Activated T-helper 17 cell treated with anti-CD3 and anti-CD28 coated beads, Interleukin-2, amount 50 U/mL, for 72 hours (primary cell): ENCODE results near the gene HAVCR2. TPM values are rescaled to one million over a fixed set of nuclear protein-coding genes. Genes with fewer than 3 reads are reported as not detected.
A peak's percentile ranks its signal among the peaks of the same experiment; 100 is the strongest.

Source experiments
- ATAC-seq: fragments of 150-1000 bp; cut with Tn5 transposase; replicated peaks from 2 replicates; pipeline ENCODE4 v1.10.0; 2021; ENCODE audit warnings: mild to moderate bottlenecking, moderate library complexity
- H3K27ac Mint-ChIP-seq: one replicate; pipeline ENCODE4 v1.8.0; 2022; ENCODE audit warnings: mixed read lengths
- H3K27me3 Mint-ChIP-seq: one replicate; pipeline ENCODE4 v1.8.0; 2022; ENCODE audit warnings: mixed read lengths
- H3K36me3 Mint-ChIP-seq: one replicate; pipeline ENCODE4 v1.8.0; 2022; ENCODE audit warnings: low read depth, mild to moderate bottlenecking, mixed read lengths
- H3K4me1 Mint-ChIP-seq: one replicate; pipeline ENCODE4 v1.8.0; 2022; ENCODE audit warnings: mixed read lengths
- H3K4me3 Mint-ChIP-seq: one replicate; pipeline ENCODE4 v1.8.0; 2022; ENCODE audit warnings: mild to moderate bottlenecking, mixed read lengths
- H3K9me3 Mint-ChIP-seq: one replicate; pipeline ENCODE4 v1.8.0; 2022; ENCODE audit warnings: mixed read lengths
- total RNA-seq, 2 donors: library from RNA; stranded (reverse); gene quantifications; one replicate each; pipeline ENCODE4 v1.2.3, GENCODE V29; 2022

Gene HAVCR2
- total RNA-seq, 2 donors from 2014 or later, result 35.4 to 46.9 TPM

DNA sequence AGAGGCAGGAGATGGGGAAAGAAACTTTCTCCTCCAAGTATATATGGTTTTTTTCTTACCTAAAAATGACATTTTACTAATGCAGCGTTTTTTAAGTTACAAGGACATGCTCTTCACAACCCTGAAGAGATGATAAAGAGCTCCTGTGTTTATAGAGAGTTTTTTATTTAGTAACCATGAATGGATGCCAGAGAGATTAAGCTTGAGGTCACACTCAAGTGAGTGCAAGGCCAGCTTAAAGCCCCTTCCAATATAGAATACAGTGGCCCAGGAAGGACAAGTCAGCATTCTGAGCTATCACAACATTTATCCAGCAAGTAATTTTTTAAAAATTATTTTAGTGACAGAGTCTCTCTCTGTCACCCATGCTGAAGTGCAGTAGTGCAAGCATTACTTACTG lies 6.7 kb upstream of the HAVCR2 start:
- no peaks in the 10 kb centered on the region for H3K27me3 Mint-ChIP-seq
- H3K4me3 Mint-ChIP-seq, result peak overlapping the region; percentile 6
- ATAC-seq, result no peak
- H3K27ac Mint-ChIP-seq, result no peak overlapping the region
- H3K4me1 Mint-ChIP-seq, result peaks cover 19% of the 10 kb centered on the region
- H3K9me3 Mint-ChIP-seq, result no peaks in the 10 kb centered on the region
- no peaks in the 10 kb centered on the region for H3K36me3 Mint-ChIP-seq

DNA sequence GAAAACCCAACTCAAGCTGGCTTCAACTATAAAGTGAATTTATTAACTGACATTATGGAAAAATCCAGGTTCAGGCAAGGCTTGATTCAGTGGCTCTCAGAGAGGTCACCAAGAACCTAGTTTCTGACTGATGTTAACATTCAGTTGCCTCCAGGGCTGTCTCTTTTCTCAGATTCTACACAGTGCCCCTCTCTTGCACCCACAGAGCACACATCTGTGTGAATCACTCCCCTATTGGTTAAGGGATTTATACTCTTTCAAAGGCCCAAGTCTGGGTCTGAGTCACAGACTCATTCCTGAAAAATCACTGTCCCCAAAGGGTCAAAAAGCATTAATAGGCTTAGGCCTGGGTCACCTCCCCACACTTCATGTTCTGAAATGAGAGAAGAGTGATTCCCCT lies 6.2 kb upstream of the HAVCR2 start:
- peak overlapping the region; percentile 6 for H3K4me3 Mint-ChIP-seq
- peaks cover 19% of the 10 kb centered on the region for H3K4me1 Mint-ChIP-seq
- peak; percentile 76 for ATAC-seq
- H3K27me3 Mint-ChIP-seq, result no peaks in the 10 kb centered on the region
- no peak overlapping the region for H3K27ac Mint-ChIP-seq
- no peaks in the 10 kb centered on the region for H3K36me3 Mint-ChIP-seq
- no peaks in the 10 kb centered on the region for H3K9me3 Mint-ChIP-seq

DNA sequence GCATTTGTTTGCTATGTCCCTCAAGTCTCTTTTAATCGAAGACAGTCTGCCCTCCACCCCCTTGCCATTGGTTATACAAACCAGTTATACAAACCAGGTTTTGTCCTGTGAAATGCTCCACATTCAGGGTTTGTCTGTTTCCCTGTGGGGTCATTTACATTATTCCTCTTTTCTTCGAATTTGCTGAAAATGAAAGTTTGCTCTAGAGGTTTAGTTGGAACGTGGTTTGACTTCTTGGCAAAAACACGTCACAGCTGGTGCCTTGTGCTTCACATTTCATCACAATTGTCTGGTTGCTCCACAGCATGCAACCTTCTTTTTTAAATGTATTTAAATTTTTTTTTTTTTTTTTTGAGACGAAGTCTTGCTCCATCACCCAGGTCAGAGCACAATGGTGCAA lies 4.2 kb upstream of the HAVCR2 start:
- no peak overlapping the region for H3K27ac Mint-ChIP-seq
- H3K4me1 Mint-ChIP-seq, result peaks cover 35% of the 10 kb centered on the region
- no peaks in the 10 kb centered on the region for H3K27me3 Mint-ChIP-seq
- peaks cover 7% of the 10 kb centered on the region for H3K36me3 Mint-ChIP-seq
- H3K9me3 Mint-ChIP-seq, result no peaks in the 10 kb centered on the region
- ATAC-seq, result no peak
- peak overlapping the region; percentile 17 for H3K4me3 Mint-ChIP-seq

DNA sequence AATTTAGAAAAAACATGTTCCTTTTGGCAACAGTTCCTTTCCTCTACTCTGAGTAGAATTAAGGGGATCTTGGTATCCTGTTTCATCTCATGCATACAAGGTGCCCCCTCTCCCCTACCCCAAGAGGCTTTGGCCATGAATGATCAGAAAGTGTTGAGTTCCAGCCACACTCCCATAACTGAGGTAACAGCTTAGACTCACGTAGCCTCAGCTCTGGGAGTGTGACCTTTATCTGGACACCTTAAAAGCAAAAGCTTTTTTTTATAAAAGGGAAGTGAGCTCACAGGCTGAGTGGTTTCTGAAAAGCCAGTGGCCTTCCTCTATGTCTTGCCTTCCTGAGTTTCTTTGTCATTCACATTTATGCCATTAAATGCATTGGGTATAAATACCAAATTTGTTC lies 900 bp upstream of the HAVCR2 start:
- peak overlapping the region; percentile 94 for H3K27ac Mint-ChIP-seq
- no peaks in the 10 kb centered on the region for H3K9me3 Mint-ChIP-seq
- peaks cover 33% of the 10 kb centered on the region for H3K36me3 Mint-ChIP-seq

DNA sequence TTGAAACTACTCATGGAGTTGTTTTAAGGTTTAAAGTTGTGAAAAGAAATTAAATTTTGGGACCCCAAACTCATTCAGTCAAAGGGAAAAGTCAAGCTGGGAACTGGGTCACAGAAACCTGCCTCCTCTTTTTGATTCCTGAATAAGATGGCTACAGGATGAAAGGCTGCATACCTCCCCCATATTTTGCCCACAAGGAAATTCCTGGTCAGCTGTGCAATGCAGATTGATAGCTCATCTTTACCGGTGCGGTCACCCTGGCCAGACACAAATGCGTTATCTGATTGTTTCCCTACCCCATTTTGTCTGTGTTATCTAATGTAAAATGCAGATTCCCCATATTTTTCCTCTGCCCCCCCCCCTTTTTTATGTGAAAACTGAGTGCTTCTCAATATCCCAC lies 1.3 kb downstream of the HAVCR2 start:
- Mint-ChIP-seq H3K4me3 (peak overlapping the region; percentile 96), H3K36me3 (peaks cover 55% of the 10 kb centered on the region), H3K4me1 (peaks cover 21% of the 10 kb centered on the region), H3K9me3 (no peaks in the 10 kb centered on the region), H3K27me3 (no peaks in the 10 kb centered on the region), H3K27ac (peak overlapping the region; percentile 94)
- ATAC-seq, result no peak

More for the DNA sequence above, 900 bp upstream of the HAVCR2 start:
- no peaks in the 10 kb centered on the region for H3K27me3 Mint-ChIP-seq
- peak overlapping the region; percentile 96 for H3K4me3 Mint-ChIP-seq
- peak; percentile 67 for ATAC-seq
- H3K4me1 Mint-ChIP-seq, result peaks cover 21% of the 10 kb centered on the region

DNA sequence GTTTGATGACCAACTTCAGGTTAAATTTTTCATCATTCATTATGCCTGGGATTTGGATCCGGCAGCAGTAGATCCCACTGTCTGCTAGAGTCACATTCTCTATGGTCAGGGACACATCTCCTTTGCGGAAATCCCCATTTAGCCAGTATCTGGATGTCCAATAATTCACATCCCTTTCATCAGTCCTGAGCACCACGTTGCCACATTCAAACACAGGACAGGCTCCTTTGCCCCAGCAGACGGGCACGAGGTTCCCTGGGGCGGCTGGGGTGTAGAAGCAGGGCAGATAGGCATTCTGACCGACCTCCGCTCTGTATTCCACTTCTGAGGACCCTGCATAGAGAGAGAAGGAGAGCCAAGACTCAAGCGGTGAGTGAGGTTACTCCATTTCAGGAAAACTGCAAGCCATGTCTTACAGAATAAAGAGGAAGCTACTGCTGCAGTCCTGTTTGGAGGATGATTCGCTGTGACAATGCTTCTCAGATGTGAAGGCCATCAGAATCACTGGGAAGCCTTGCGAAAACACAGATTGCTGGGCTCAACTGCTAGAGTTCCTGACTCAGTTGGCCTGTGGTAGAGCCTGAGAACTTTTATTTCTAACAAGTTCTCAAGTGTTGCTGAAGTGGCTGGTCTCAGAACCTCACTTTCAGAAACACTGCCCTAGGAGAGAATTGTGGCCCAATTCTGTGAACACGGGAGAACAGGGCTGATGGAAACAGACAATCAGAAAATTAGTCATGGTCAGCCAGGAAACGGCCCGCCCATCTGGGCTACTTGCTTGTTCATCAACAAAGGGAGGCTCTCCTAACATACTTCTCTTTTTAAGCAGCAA lies 2.0 kb downstream of the HAVCR2 start:
- peak; percentile 67 for ATAC-seq
- Mint-ChIP-seq H3K27ac (peak overlapping the region; percentile 94), H3K36me3 (peaks cover 57% of the 10 kb centered on the region), H3K9me3 (no peaks in the 10 kb centered on the region), H3K27me3 (no peaks in the 10 kb centered on the region), H3K4me1 (peaks cover 21% of the 10 kb centered on the region), H3K4me3 (peak overlapping the region; percentile 96)

DNA sequence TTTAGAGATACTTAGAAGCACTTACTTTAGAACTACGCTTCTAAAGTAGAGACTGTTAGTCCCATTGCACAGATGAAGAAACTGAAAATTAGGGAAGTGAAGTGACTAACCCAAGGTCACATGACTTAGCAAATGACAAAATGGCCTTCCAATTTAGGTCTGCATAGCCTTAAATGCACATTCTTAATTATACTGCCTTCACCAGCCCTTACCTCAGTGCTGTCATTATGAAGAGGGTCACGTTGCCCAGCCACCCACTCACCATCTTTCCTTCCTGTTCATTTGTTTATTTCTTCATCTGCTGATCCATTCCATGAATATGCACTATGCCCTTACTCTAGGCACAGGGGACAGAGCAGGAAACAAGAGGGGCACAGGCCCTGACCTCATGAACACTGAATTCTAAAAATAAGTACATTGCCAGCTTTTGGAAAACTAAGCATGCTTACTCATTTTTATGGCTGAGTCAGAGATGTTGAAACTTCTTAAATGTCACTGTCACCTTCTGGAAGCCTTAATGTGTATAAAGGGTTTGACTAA lies 8.6 kb downstream of the HAVCR2 start:
- peak; percentile 94 for ATAC-seq
- Mint-ChIP-seq H3K4me3 (peak overlapping the region; percentile 48), H3K36me3 (peaks cover 45% of the 10 kb centered on the region), H3K9me3 (no peaks in the 10 kb centered on the region), H3K27ac (peak overlapping the region; percentile 78), H3K27me3 (no peaks in the 10 kb centered on the region), H3K4me1 (peaks cover 9% of the 10 kb centered on the region)

DNA sequence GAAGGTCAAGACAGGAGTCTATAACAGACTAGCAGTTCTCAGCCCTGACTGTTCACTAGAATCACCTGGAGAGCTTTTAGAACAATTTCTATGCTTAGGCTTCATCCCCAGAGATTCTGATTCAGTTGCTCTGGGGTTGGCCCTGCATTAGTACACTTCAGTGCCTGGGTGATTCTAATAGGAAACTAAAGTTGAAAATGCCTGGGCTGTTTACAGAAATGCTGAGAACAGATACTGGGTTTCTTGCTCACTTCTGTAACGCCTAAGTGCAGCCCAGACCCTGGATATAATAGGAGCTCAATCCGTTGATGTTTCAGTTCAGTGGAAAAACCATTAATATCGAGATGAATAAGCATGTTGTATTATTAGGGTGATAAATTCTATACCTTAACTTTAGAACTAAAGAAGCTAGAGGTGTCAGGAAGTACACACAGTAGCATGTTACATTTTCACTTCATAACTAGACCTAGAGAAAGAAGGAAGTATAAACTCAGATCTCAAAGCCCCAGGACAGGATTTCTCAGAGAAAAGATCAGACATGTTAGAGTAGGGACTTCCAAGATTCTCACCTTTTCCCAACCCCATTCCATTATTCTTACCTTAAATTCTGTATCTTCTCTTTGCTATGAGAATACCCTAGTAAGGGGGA lies 20.4 kb downstream of the HAVCR2 start:
- no peaks in the 10 kb centered on the region for H3K27me3 Mint-ChIP-seq
- ATAC-seq, result no peak
- no peaks in the 10 kb centered on the region for H3K9me3 Mint-ChIP-seq
- no peaks in the 10 kb centered on the region for H3K4me1 Mint-ChIP-seq
- H3K27ac Mint-ChIP-seq, result no peak overlapping the region
- peaks cover 58% of the 10 kb centered on the region for H3K36me3 Mint-ChIP-seq
- H3K4me3 Mint-ChIP-seq, result no peak overlapping the region

DNA sequence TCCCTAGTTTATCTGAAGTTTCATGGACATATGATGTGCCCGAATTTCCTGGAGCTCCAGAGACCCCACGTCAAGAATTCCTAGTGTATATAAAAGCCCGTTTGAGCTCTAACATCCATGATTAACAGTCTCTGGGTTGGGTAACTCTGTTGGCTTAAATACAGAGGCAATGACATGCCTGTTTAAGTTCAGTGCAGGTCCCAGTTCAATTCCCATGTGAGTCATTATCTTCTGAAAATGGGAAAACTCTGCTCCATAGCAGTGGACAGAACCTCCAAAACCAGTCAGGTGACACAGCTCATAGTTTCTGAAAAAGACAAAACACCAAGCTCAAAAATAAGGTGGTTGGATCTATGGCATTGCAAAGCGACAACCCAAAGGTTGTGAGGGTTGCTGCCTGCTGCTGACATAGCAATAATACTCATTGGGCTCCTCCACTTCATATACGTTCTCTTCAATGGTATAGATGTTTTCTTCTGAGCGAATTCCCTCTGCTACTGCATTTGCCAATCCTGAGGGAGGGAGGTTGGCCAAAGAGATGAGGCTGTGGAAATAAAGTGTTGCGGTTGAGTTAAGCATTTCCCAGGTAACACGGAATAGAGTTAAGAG lies 22.0 kb downstream of the HAVCR2 start:
- H3K27me3 Mint-ChIP-seq, result no peaks in the 10 kb centered on the region
- no peaks in the 10 kb centered on the region for H3K4me1 Mint-ChIP-seq
- H3K4me3 Mint-ChIP-seq, result no peak overlapping the region
- no peak for ATAC-seq
- H3K36me3 Mint-ChIP-seq, result peaks cover 57% of the 10 kb centered on the region
- no peaks in the 10 kb centered on the region for H3K9me3 Mint-ChIP-seq
- H3K27ac Mint-ChIP-seq, result no peak overlapping the region

DNA sequence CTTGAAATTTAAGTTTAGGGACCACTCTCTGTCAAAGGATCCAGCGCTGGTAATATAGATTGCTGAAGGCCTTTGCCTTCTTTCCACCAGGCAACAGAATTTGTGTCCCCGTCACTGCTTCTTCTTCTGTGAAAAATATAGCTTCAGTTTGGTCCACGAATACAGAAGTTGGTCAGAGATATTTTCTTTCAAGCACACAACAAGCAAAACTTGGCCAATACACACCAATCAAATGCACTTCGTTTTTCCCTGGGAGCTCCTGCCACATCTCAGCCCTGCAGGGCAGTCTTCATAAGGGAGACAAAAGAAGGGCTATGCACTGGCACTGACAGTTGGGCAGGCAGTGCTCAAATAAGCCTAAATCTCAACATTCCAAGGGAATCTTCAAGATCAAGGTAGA lies 22.9 kb downstream of the HAVCR2 start:
- Mint-ChIP-seq H3K4me3 (no peak overlapping the region), H3K27me3 (no peaks in the 10 kb centered on the region), H3K4me1 (no peaks in the 10 kb centered on the region), H3K36me3 (peaks cover 48% of the 10 kb centered on the region), H3K9me3 (no peaks in the 10 kb centered on the region), H3K27ac (no peak overlapping the region)
- ATAC-seq, result no peak

DNA sequence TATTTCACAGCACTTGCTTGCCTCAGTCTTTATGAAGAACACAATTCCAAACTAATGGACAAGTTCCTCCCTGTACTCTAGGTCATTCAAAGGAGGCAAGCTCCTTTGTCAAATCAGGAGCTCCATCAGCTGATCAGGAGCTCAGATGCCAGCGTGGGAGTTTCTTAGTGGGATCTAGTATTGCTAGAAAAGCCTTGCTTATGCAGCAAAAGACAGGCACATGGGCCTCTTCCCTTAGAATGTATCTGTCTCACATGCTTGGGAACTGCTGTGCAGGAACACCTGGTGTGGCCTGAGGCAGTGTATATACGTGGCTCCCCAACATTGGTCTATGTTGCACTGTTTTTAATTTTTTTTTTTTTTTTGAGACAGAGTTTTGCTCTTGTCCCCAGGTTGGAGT lies 28.6 kb downstream of the HAVCR2 start:
- no peak overlapping the region for H3K4me3 Mint-ChIP-seq
- no peak for ATAC-seq
- no peak overlapping the region for H3K27ac Mint-ChIP-seq
- no peaks in the 10 kb centered on the region for H3K36me3 Mint-ChIP-seq
- peaks cover 5% of the 10 kb centered on the region for H3K4me1 Mint-ChIP-seq
- no peaks in the 10 kb centered on the region for H3K27me3 Mint-ChIP-seq
- H3K9me3 Mint-ChIP-seq, result no peaks in the 10 kb centered on the region

DNA sequence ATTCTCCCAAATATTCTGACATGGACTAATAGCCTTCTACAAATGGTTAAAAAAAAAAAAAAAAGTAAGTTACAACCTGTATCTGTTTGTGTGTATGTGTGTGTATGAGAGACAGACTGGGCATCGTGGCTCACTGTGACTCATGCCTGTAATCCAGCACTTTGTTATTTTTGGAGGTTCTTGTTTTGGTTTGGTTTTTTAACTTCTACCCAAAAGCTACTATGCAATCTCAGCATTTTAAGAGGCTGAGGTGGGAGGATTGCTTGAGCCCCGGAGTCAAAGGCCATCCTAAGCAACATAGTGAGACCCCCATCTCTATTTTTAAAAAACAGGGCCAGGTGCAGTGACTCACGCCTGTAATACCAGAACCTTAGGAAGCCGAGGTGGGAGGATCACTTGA lies 32.3 kb downstream of the HAVCR2 start:
- no peak overlapping the region for H3K4me3 Mint-ChIP-seq
- peaks cover 9% of the 10 kb centered on the region for H3K4me1 Mint-ChIP-seq
- no peaks in the 10 kb centered on the region for H3K9me3 Mint-ChIP-seq
- peak; percentile 69 for ATAC-seq
- H3K27ac Mint-ChIP-seq, result no peak overlapping the region
- H3K27me3 Mint-ChIP-seq, result no peaks in the 10 kb centered on the region
- H3K36me3 Mint-ChIP-seq, result no peaks in the 10 kb centered on the region

DNA sequence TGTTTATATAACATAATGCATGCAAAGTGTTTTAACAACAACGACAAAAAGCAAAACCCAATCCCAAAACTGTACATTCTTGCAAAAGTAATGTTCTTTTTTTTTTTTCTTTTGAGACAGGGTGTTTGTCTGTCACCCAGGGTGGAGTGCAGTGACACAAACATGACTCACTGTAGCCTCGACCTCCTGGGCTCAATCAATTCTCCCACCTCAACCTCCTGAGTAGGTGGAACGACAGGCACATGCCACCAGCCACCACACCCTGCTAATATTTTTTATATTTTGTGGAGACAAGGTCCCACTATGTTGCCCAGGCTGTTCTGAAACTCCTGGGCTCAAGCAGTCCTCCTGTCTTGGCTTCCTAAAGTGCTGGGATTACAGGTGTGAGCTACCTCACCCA lies 36.3 kb downstream of the HAVCR2 start:
- Mint-ChIP-seq H3K27me3 (no peaks in the 10 kb centered on the region), H3K36me3 (no peaks in the 10 kb centered on the region), H3K27ac (no peak overlapping the region), H3K4me1 (peaks cover 9% of the 10 kb centered on the region), H3K9me3 (no peaks in the 10 kb centered on the region), H3K4me3 (no peak overlapping the region)
- ATAC-seq, result peak; percentile 47

DNA sequence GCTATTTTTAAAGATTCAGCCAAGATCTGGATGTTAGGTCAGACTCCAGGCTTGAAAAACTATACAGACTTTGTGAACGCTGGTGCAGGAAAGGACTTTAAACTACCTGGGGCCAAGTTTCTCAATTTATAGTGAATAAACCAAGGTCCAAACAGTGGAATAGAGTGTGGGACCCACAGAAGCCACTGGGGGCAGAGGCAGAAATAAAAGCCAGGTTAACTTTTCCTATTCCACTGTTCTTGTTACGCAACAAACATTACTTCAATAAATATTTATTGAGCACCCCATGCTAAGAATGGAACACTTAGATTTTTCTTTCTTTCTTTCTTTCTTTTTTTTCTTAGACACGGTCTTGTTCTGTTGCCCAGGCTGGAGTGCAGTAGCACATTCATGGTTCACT lies 38.9 kb downstream of the HAVCR2 start:
- Mint-ChIP-seq H3K9me3 (no peaks in the 10 kb centered on the region), H3K4me3 (no peak overlapping the region), H3K27me3 (no peaks in the 10 kb centered on the region), H3K4me1 (peaks cover under 1% of the 10 kb centered on the region), H3K27ac (no peak overlapping the region), H3K36me3 (no peaks in the 10 kb centered on the region)
- ATAC-seq, result no peak

DNA sequence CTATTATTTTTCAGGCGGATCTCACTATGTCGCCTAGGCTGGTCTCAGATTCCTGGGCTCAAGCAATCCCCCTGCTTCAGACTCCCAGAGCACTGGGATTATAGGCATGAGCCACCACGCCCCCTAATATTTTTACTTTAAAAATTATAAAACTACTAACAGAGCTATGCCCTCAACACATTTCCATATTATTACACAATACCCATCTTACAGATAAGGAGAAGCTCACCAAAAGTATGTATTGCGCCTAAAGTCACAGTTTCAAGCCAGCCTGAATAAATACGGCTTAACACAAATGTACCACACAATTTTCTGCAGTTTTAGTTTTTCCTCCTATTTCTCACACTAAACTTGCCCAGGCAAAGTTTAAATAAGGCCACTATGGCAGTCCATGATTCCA lies 40.1 kb downstream of the HAVCR2 start:
- H3K4me3 Mint-ChIP-seq, result no peak overlapping the region
- no peaks in the 10 kb centered on the region for H3K36me3 Mint-ChIP-seq
- no peaks in the 10 kb centered on the region for H3K9me3 Mint-ChIP-seq
- no peak for ATAC-seq
- no peaks in the 10 kb centered on the region for H3K27me3 Mint-ChIP-seq
- no peak overlapping the region for H3K27ac Mint-ChIP-seq
- no peaks in the 10 kb centered on the region for H3K4me1 Mint-ChIP-seq
